Keratinocyte (primary cell): ENCODE data around the gene MID1. TPM values are rescaled to one million over a fixed set of nuclear protein-coding genes. Genes with fewer than 3 reads are reported as not detected.

Experiments used
- DNase-seq: peaks from one replicate; pipeline ENCODE4 v3.0.0-alpha.2; 2011; ENCODE audit warnings: low read depth, missing footprints, low spot score
- FAIRE-seq: peaks from 2 replicates; lab custom pipeline; 2011; peaks lifted over from hg19 to GRCh38; lab: Jason Lieb, UNC
- H2AFZ ChIP-seq: 2 replicates; pipeline ENCODE4 v1.6.0; 2012; ENCODE audit warnings: low read length, control low read depth, inconsistent platforms; ENCODE audit not compliant: control insufficient read depth
- H3K27ac ChIP-seq: 2 replicates; pipeline ENCODE4 v1.5.1; 2011; ENCODE audit warnings: low read length; ENCODE audit not compliant: control insufficient read depth, insufficient read depth
- H3K27me3 ChIP-seq: 3 replicates; pipeline ENCODE4 v1.6.0; 2011; ENCODE audit warnings: low read length; ENCODE audit not compliant: control insufficient read depth, insufficient read depth; ENCODE audit errors: extremely low read depth
- H3K36me3 ChIP-seq, 2 experiments: 2 replicates in 1 of 2; 3 replicates in 1 of 2; pipeline ENCODE4 v1.5.1; 2011; ENCODE audit warnings: low read length in 2 of 2, mild to moderate bottlenecking in 1 of 2; ENCODE audit not compliant: control insufficient read depth in 2 of 2, insufficient read depth in 2 of 2; ENCODE audit errors: extremely low read depth in 1 of 2
- H3K4me1 ChIP-seq: 3 replicates; pipeline ENCODE4 v1.5.1; 2011; ENCODE audit warnings: low read length; ENCODE audit not compliant: control insufficient read depth, insufficient read depth; ENCODE audit errors: extremely low read depth
- H3K4me2 ChIP-seq: 3 replicates; pipeline ENCODE4 v1.6.0; 2011; ENCODE audit warnings: low read depth, low read length; ENCODE audit not compliant: control insufficient read depth, insufficient read depth; ENCODE audit errors: extremely low read depth
- H3K4me3 ChIP-seq, 3 experiments: fragments of 200-600 bp in 1 of 3; sonication (generic) in 1 of 3; 2 replicates in 2 of 3; 3 replicates in 1 of 3; pipeline ENCODE4 v1.5.1; 2011 to 2016; ENCODE audit warnings: low read length in 3 of 3, mild to moderate bottlenecking in 3 of 3, control low read depth in 2 of 3, inconsistent platforms in 1 of 3, low read depth in 1 of 3, mixed read lengths in 1 of 3, mixed run types in 1 of 3, moderate library complexity in 1 of 3; ENCODE audit not compliant: control insufficient read depth in 2 of 3, insufficient read depth in 2 of 3; ENCODE audit errors: extremely low read depth in 1 of 3
- H3K79me2 ChIP-seq: 2 replicates; pipeline ENCODE4 v1.6.0; 2012; ENCODE audit warnings: low read length; ENCODE audit not compliant: control insufficient read depth, insufficient read depth
- H3K9ac ChIP-seq: 3 replicates; pipeline ENCODE4 v1.6.0; 2011; ENCODE audit warnings: low read length; ENCODE audit not compliant: control insufficient read depth, insufficient read depth; ENCODE audit errors: extremely low read depth
- H3K9me1 ChIP-seq: 3 replicates; pipeline ENCODE4 v1.6.0; 2011; ENCODE audit warnings: low read length; ENCODE audit not compliant: control insufficient read depth, insufficient read depth; ENCODE audit errors: extremely low read depth
- H3K9me3 ChIP-seq: 2 replicates; pipeline ENCODE4 v1.5.1; 2012; ENCODE audit warnings: low read depth, low read length; ENCODE audit not compliant: control insufficient read depth
- H4K20me1 ChIP-seq: 3 replicates; pipeline ENCODE4 v1.6.0; 2011; ENCODE audit warnings: low read length; ENCODE audit not compliant: control insufficient read depth, insufficient read depth; ENCODE audit errors: extremely low read depth
- EZH2 ChIP-seq: IDR thresholded peaks from one replicate; pipeline ENCODE4 v1.6.1; 2012; ENCODE audit warnings: inconsistent platforms, mild to moderate bottlenecking, low read length, moderate library complexity
- dilution Hi-C: fragments of 300-500 bp; cut with MboI; formaldehyde crosslinking; loops from one replicate; pipeline ENCODE4 v1.7.0; 2020; ENCODE audit warnings: low sequenced_read_pairs; ENCODE audit not compliant: extremely low pct_ligation_motif_present
- polyA plus RNA-seq, 5 experiments: library from polyadenylated mRNA; depleted of rRNA in 3 of 5; stranded (reverse) in 3 of 5; stranded (forward) in 1 of 5; unstranded in 1 of 5; fragments of >200 nt; gene quantifications; 1 replicate in 1 of 5; 2 replicates in 3 of 5; 3 replicates in 1 of 5; pipeline versions ENCODE4 v1.2.1 to v1.2.3, GENCODE V29; 2011 to 2012; ENCODE audit warnings: missing spikeins in 2 of 5, low read depth in 1 of 5, low replicate concordance in 1 of 5
- TF ChIP-seq, protein P1 (sequence below), 3 experiments: IDR thresholded peaks in 1 of 3; conservative IDR thresholded peaks in 1 of 3; optimal IDR thresholded peaks in 1 of 3; 2 replicates in 2 of 3; 3 replicates in 1 of 3; pipeline versions ENCODE3 to v1.5.1; 2011; ENCODE audit warnings: low read length in 3 of 3, mild to moderate bottlenecking in 3 of 3, moderate library complexity in 2 of 3, control low read depth in 1 of 3, inconsistent platforms in 1 of 3; ENCODE audit not compliant: insufficient read depth in 2 of 3; ENCODE audit errors: extremely low read depth in 1 of 3

Gene MID1
- polyA plus RNA-seq, 1 donor (not counting 4 experiments of a cell fraction or from before 2014, with no cell fraction given): 9.2 TPM

- Histone ChIP-seq H3K9me1 (no peaks in the 10 kb centered on the region), H3K4me2 (no peak overlapping the region), H3K27ac (no peak overlapping the region), H3K27me3 (no peaks in the 10 kb centered on the region), H3K4me1 (no peaks in the 10 kb centered on the region), H2AFZ (no peak overlapping the region), H3K9me3 (no peaks in the 10 kb centered on the region), H3K9ac (no peak overlapping the region), H3K4me3 (no peak overlapping the region), H3K79me2 (no peaks in the 10 kb centered on the region), H4K20me1 (no peaks in the 10 kb centered on the region), H3K36me3 (no peaks in the 10 kb centered on the region)
- DNase-seq: no peak
- TF ChIP-seq EZH2: no peak
- TF ChIP-seq, protein P1, sequence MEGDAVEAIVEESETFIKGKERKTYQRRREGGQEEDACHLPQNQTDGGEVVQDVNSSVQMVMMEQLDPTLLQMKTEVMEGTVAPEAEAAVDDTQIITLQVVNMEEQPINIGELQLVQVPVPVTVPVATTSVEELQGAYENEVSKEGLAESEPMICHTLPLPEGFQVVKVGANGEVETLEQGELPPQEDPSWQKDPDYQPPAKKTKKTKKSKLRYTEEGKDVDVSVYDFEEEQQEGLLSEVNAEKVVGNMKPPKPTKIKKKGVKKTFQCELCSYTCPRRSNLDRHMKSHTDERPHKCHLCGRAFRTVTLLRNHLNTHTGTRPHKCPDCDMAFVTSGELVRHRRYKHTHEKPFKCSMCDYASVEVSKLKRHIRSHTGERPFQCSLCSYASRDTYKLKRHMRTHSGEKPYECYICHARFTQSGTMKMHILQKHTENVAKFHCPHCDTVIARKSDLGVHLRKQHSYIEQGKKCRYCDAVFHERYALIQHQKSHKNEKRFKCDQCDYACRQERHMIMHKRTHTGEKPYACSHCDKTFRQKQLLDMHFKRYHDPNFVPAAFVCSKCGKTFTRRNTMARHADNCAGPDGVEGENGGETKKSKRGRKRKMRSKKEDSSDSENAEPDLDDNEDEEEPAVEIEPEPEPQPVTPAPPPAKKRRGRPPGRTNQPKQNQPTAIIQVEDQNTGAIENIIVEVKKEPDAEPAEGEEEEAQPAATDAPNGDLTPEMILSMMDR (optimal IDR thresholded peaks at IDR 0.05 in 1 of 3, IDR thresholded peaks at IDR 0.05 in 1 of 3, conservative IDR thresholded peaks at IDR 0.05 in 1 of 3; ENCODE audit: extremely low read depth in 1 of 3, insufficient read depth in 2 of 3, low read length in 3 of 3): no peak
- no peak for FAIRE-seq
- dilution Hi-C loops: no loop called here
Observed at GRCh38 chrX:10660171-10660570, 39.8 kb upstream of the MID1 start.

- dilution Hi-C loops: no loop called here
- no peaks in the 10 kb centered on the region for H3K9me3 ChIP-seq
- H3K27me3 ChIP-seq: no peaks in the 10 kb centered on the region
- no peak for DNase-seq
- H3K4me1 ChIP-seq: no peaks in the 10 kb centered on the region
- no peak overlapping the region for H3K27ac ChIP-seq
- TF ChIP-seq, protein P1 (optimal IDR thresholded peaks at IDR 0.05 in 1 of 3, IDR thresholded peaks at IDR 0.05 in 1 of 3, conservative IDR thresholded peaks at IDR 0.05 in 1 of 3; ENCODE audit: extremely low read depth in 1 of 3, insufficient read depth in 2 of 3, low read length in 3 of 3): no peak
- TF ChIP-seq EZH2: no peak
- no peaks in the 10 kb centered on the region for H3K9me1 ChIP-seq
- H2AFZ ChIP-seq: no peak overlapping the region
- H3K36me3 ChIP-seq: no peaks in the 10 kb centered on the region
- no peaks in the 10 kb centered on the region for H4K20me1 ChIP-seq
- no peak overlapping the region for H3K4me3 ChIP-seq
- no peak for FAIRE-seq
- H3K9ac ChIP-seq: no peak overlapping the region
- H3K4me2 ChIP-seq: no peak overlapping the region
- no peaks in the 10 kb centered on the region for H3K79me2 ChIP-seq
Observed at GRCh38 chrX:10656214-10656613, 35.8 kb upstream of the MID1 start.
